GM18867 (cell line): ENCODE measurements around the gene SHROOM1.

ENCODE experiments used
- ATAC-seq: cut with Tn5 transposase; IDR thresholded peaks from one replicate; pipeline ENCODE4 v1.9.1; 2021; ENCODE audit warnings: mild to moderate bottlenecking, moderate library complexity; ENCODE audit not compliant: unreplicated experiment

SHROOM1 gene

DNA sequence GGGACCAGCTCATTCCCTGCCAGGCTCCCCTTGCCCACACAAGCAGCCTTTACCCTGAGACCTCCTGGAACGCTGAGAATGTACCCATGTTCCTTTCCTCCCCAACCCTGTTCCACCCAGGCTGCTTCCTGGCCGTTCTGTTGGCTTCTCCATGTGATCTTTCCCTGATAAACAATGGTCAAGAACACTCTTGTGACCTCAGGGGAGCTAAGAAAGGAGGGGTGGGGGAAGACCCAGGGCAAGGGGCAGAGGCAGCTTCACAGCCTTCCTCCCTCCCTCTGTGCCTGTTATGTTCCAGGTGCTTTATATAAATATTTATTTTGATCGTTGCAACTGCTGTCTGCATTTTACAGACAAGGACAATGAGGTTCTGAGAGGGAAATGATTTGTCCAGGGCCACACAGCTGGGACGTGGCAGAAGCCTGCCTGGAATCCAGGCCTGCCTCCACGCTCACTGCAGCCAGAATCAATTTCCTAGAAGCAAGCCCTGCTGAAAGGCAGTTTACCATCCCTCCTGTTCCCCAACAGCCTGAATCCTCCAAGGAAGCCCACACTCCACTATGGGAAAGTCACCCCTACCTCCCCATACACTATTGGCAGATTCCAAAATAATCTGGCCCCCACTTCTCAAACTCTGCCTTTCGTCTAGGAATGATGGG is 3.9 kb downstream of the SHROOM1 start:
- ATAC-seq: no peak

GRCh38 chr5:132825834-132826391 is 4.5 kb downstream of the SHROOM1 start:
- no peak for ATAC-seq

DNA sequence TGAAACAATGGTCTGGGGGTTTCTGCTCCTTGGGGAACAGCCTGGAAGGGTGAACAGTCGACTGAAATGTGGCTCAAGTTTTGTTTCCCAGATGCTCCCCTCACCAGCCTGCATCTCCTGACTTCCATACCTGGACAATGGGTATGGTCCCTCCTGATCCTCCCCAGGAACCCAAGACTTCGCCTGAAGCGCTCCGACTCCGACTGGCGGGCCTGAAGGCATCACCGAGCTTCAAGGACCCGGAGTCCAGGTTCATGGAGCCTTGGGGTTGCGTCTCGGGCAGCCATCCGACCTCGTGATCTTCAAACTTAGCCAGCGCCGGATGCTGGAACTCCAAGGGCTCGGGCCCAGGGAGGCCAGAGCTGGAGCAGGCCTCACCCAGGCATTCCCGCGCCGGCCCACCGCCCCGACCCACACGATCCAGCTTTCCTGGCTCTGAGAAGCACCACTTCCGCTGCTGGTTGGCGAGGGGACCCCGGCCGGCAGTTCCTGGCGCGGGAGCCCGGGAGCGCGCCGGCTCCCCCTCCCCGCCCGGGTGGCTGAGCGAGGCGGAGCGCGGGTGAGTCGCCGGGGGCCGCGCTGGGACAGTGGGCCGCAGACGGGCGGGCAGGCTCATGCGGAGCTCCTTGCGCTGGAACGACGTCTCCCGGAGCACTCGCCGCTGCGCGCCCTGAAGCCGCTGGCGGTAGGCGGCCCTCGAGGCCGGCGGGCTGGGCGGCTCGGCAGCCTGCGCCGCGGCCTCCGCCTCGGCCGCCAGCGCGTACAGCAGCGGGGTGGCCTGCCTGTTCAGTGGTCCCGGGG is 5.2 kb downstream of the SHROOM1 start:
- ATAC-seq: no peak

DNA sequence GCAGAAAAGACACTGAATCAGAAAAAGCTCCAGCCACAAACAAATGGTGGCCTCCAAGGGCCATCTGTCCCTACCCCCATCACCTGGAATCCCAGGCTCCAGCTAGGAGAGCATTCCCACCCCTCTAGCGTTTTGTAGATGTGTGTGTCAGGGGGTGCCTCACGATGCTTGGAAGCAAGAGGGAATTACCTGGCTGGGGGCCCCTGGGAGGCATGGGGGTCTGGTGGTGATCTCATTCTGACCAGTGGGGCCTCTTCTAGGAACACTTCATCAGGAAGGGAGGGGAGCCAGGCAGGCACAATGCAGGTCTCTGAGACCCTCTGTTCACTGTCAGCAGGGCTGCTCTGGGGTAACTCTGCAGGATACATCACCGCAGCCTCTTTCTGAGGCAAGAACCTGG is 6.0 kb downstream of the SHROOM1 start:
- no peak for ATAC-seq

DNA sequence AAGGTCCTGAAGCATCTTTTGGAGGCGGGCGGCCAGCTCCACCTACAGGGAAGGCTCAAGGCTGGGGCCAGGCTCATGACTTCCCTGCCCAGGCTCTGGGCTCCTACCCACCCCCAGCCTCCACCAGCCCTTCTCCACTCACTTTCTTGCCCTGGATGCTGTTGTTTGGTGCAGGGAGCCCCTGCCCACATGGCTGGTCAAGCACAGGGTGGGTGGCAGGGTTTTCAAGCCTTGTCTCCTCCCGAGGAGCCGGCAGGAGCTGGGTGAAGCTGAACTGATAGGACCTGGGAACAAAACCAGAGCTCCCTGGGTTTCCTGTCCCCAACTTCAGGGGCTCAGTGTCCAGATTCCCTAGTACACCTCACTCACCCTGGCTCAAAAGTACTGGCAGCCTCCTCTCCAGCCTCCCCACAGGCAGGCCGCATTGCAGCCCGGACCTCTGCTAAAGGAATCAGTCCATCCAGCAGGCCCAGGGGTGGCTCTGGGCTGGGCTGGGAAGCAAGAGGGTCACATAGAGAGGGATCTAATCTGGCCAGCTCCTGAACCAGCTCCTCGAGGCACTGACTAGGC is 6.9 kb downstream of the SHROOM1 start:
- no peak for ATAC-seq

GRCh38 chr5:132822650-132823480 is 7.6 kb downstream of the SHROOM1 start:
- no peak for ATAC-seq

DNA sequence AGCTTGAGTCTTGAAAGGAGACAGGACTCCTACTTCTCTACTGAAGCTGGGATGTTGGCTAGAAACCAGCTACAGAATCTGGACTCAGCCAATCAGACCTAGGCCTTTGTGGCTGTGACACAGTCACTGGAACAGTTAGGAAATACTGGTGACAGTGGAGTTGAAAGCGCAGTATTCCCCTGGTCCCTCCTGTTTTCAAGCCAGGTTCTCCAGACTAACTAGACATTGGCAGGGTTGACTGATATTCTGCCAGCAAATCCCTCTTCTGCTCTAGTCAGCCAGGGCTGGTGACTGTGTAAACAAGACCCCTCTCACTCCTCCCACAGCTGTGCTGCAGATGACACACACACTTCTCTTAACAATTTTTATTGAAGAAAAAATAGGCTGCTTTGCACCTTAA is 8.7 kb downstream of the SHROOM1 start:
- no peak for ATAC-seq

DNA sequence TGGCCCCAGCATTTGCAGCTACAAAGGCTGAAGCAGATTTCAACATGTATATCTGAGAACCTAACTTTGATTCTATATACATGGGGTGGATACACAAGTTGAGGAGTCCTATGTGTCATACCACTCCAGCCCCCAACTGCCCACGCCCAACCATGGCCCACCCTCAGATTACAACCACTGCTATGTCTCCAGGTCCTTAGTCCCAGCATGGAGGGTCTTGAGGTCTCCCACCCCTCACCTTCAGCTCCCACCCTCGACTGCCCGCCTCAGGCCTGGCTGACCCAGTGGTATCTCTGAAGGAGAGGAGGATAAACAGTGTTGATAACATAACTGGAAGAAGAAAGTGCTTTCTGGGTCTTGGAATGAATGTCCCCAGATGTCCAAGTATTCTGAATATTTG is 9.1 kb downstream of the SHROOM1 start:
- no peak for ATAC-seq

DNA sequence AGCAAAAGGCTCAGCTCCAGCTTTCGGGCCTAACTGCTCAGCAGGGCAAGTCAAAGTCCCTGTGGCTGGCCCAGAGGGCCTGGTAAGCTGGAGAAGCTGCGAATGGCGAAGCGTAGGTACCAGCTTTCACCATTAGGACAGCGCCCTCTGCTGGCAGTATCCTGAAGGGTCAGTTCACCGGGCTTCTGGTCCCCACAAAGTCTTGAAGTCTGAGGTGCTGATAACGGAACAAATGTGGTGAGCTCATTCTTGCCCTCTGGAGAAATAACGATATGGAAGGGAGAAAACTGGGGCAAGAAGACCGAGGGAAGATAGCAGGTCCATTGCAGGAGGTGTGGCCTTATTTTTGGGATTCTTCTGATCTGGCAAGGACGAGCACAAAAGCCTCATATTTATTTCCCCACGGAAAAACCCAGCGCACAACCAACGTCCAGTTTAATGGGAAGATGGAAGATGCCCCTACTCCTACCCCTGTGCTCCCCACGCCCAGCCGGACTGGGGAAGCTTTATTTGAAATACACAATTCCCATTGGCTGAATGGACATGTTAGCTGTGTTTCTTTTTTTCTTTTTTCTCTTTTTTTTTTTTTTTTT is 10.2 kb downstream of the SHROOM1 start:
- ATAC-seq: peak; percentile 88

GRCh38 chr5:132819468-132819867 is 11.0 kb downstream of the SHROOM1 start:
- ATAC-seq: no peak

DNA sequence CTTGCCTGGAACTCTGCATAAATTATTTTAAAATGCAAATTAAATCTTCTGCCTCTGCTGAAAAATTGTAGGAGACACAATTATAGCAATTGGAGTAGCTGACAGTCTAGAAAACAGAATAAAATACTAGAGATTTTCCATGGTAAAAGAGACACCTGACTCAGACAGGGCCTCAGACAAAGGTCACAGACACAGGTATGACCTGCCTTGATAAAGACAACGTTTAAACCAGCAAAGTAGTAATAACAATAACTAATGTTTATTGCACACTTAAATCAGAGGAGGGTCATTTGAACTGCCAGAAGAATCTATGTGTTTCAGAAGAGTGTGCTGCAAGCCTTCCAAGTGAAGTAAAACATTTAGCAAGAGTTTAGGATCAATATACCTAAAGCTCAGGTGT is 13.4 kb downstream of the SHROOM1 start:
- ATAC-seq: no peak

GRCh38 chr5:132816554-132816953 is 13.9 kb downstream of the SHROOM1 start:
- ATAC-seq: no peak

GRCh38 chr5:132816083-132816482 is 14.4 kb downstream of the SHROOM1 start:
- ATAC-seq: no peak

GRCh38 chr5:132815454-132815853 is 15.0 kb downstream of the SHROOM1 start:
- no peak for ATAC-seq

- no peak for ATAC-seq
These were observed 15.7 kb downstream of the SHROOM1 start for GRCh38 chr5:132814503-132815294.

GRCh38 chr5:132813599-132814502 is 16.6 kb downstream of the SHROOM1 start:
- ATAC-seq: peak; percentile 39

- ATAC-seq: peak; percentile 28
These were observed 17.5 kb downstream of the SHROOM1 start, which contains the start of gene SOWAHA for GRCh38 chr5:132812781-132813598. SOWAHA (plus strand) TSS chr5:132813302; CDS start chr5:132813622, 320 bp downstream.
